Measurements from ENCODE around the gene C1orf116. TPM values are rescaled to one million over a fixed set of nuclear protein-coding genes. Genes with fewer than 3 reads are reported as not detected.

The C1orf116 gene
- total RNA-seq: under 1 TPM; 0.03 to 0.11 (median 0.08) TPM

GRCh38 chr1:207032528-207033017, at the start of gene C1orf116:
Gene C1orf116, minus strand, starts transcription at chr1:207032756. Its CDS starts 5,158 bp downstream, at chr1:207027598.
- no peaks in the 10 kb centered on the region for H3K4me1 Mint-ChIP-seq (ENCODE audit: low read depth)
- H3K9me3 Mint-ChIP-seq: no peaks in the 10 kb centered on the region
- DNase-seq: no peak
- H3K36me3 Mint-ChIP-seq (ENCODE audit: insufficient read depth): no peaks in the 10 kb centered on the region
- H3K27me3 Mint-ChIP-seq (ENCODE audit: low read depth): peaks cover 46% of the 10 kb centered on the region
- ATAC-seq: no peak
- H3K4me3 Mint-ChIP-seq: no peak within 1 kb of the TSS

GRCh38 chr1:207081806-207082205, 49.2 kb upstream of the C1orf116 start:
- Mint-ChIP-seq H3K4me3 (no peak overlapping the region), H3K4me1 (ENCODE audit: low read depth) (peaks cover 10% of the 10 kb centered on the region), H3K36me3 (ENCODE audit: insufficient read depth) (no peaks in the 10 kb centered on the region), H3K9me3 (no peaks in the 10 kb centered on the region), H3K27me3 (ENCODE audit: low read depth) (peaks cover 19% of the 10 kb centered on the region)
- ATAC-seq (no peak), DNase-seq (no peak)

DNA sequence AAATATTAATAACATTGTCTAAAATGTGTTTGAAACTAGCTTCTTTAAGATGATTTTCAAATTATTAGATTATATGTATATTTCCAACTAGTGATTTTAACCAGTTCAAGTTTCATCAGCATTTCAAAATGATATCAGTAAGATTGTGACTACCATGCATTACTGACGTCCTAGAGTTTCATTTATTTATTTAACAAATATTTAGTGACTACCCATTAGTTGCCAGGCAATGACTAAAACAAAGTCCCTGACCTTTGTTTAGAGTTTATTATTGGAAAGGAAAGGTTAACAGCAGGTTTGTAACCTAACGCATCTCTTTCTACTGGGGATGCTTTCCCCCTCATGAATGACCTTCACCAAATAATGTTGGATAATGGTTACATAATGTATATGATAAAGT, 48.5 kb upstream of the C1orf116 start:
- Mint-ChIP-seq H3K4me3 (no peak overlapping the region), H3K4me1 (ENCODE audit: low read depth) (peaks cover 10% of the 10 kb centered on the region), H3K9me3 (no peaks in the 10 kb centered on the region), H3K27me3 (ENCODE audit: low read depth) (peaks cover 16% of the 10 kb centered on the region), H3K36me3 (ENCODE audit: insufficient read depth) (no peaks in the 10 kb centered on the region)
- no peak for ATAC-seq
- DNase-seq: no peak

DNA sequence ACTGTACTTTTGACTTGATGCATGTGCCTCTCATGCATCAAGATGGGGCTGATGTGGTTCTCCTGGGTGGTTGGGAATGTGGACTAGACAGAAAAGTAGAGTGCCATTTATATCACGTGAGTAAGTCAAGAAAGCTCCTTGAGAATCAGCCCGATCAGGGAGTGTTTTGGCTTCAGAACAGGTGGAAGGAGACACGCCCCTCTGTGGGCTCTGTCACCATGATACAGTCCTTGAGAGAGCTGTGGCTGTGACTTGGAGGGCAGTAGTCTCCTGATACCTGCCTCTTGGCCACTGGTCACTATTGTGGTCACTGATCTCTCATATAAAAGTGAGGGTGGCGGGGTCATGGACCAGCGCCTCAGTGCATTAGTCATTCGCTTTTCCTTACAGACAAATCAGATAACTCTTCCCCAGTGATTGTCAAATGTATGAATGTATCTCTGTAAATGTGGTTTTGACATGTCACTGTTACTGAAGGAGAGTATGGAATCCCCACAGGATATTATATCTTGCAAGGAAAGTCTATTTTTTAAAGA, 47.2 kb upstream of the C1orf116 start:
- ATAC-seq: no peak
- Mint-ChIP-seq H3K27me3 (ENCODE audit: low read depth) (peaks cover 15% of the 10 kb centered on the region), H3K36me3 (ENCODE audit: insufficient read depth) (no peaks in the 10 kb centered on the region), H3K9me3 (no peaks in the 10 kb centered on the region), H3K4me3 (no peak overlapping the region), H3K4me1 (ENCODE audit: low read depth) (peaks cover 4% of the 10 kb centered on the region)
- no peak for DNase-seq

GRCh38 chr1:207078578-207079132, 46.1 kb upstream of the C1orf116 start:
- Mint-ChIP-seq H3K4me1 (ENCODE audit: low read depth) (no peaks in the 10 kb centered on the region), H3K9me3 (no peaks in the 10 kb centered on the region)
- ATAC-seq: no peak

DNA sequence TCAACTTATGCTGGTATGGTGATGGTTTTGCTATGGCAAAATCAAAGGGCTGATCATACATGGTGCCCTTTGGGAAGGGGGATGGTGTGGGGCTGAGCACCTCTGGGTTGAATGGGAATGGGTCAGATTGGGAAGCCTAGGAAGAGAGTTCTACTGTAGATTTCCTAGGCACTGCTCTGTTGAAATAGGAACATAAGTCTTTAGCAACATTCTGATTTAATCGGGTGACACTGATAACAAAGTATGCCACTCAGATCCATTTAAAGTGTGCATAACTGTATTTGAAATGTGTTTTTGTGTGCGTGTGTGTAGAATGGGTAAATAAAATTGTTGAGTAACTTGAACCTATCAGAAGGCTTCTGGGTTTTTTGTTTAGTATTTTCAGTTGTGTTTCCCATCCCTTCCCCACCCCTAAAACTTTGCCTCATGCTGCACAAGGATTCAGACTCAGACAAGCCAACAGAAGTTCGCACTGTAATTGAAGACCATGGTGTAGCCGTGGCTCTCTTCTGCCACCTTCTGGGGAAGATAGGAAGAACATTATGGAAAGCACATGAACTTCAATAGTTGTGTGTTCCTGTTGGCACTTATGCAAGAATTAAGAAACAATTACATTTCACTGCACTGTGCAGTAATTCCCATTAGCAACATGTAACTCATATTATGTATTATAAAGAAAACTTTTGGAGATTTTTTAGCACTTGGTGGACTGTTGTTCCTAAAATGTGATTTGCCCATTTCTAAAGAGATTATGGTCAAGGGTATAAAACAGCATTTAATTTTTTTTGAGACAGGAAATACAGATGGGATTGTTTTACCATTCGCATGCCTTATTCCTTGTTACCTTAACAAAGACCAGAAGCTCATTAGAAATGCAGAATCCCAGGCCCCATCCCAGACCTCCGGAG, 45.2 kb upstream of the C1orf116 start:
- Mint-ChIP-seq H3K36me3 (ENCODE audit: insufficient read depth) (no peaks in the 10 kb centered on the region), H3K9me3 (no peaks in the 10 kb centered on the region), H3K4me3 (no peak overlapping the region), H3K4me1 (ENCODE audit: low read depth) (peaks cover 1% of the 10 kb centered on the region), H3K27me3 (ENCODE audit: low read depth) (peaks cover 6% of the 10 kb centered on the region)
- ATAC-seq: peak; percentile 69 to 82
- peak; percentile 55 for DNase-seq

More at GRCh38 chr1:207078578-207079132, 46.1 kb upstream of the C1orf116 start:
- no peak for DNase-seq
- H3K36me3 Mint-ChIP-seq (ENCODE audit: insufficient read depth): no peaks in the 10 kb centered on the region
- H3K27me3 Mint-ChIP-seq (ENCODE audit: low read depth): peaks cover 11% of the 10 kb centered on the region
- H3K4me3 Mint-ChIP-seq: no peak overlapping the region

GRCh38 chr1:207077012-207077411, 44.5 kb upstream of the C1orf116 start:
- H3K27me3 Mint-ChIP-seq (ENCODE audit: low read depth): peaks cover 2% of the 10 kb centered on the region
- H3K36me3 Mint-ChIP-seq (ENCODE audit: insufficient read depth): no peaks in the 10 kb centered on the region
- no peaks in the 10 kb centered on the region for H3K9me3 Mint-ChIP-seq
- H3K4me1 Mint-ChIP-seq (ENCODE audit: low read depth): peaks cover 2% of the 10 kb centered on the region
- DNase-seq: no peak
- H3K4me3 Mint-ChIP-seq: no peak overlapping the region
- no peak for ATAC-seq

- ATAC-seq: no peak
- Mint-ChIP-seq H3K4me1 (ENCODE audit: low read depth) (peaks cover 8% of the 10 kb centered on the region), H3K36me3 (ENCODE audit: insufficient read depth) (no peaks in the 10 kb centered on the region), H3K9me3 (no peaks in the 10 kb centered on the region), H3K4me3 (no peak overlapping the region), H3K27me3 (ENCODE audit: low read depth) (no peaks in the 10 kb centered on the region)
- DNase-seq: no peak
Observed at GRCh38 chr1:207076181-207076955, 43.8 kb upstream of the C1orf116 start.

GRCh38 chr1:207073906-207074820, 41.6 kb upstream of the C1orf116 start:
- H3K4me1 Mint-ChIP-seq (ENCODE audit: low read depth): peaks cover 27% of the 10 kb centered on the region
- no peak for ATAC-seq
- no peaks in the 10 kb centered on the region for H3K27me3 Mint-ChIP-seq (ENCODE audit: low read depth)
- H3K9me3 Mint-ChIP-seq: no peaks in the 10 kb centered on the region
- no peak for DNase-seq
- no peak overlapping the region for H3K4me3 Mint-ChIP-seq
- H3K36me3 Mint-ChIP-seq (ENCODE audit: insufficient read depth): no peaks in the 10 kb centered on the region

DNA sequence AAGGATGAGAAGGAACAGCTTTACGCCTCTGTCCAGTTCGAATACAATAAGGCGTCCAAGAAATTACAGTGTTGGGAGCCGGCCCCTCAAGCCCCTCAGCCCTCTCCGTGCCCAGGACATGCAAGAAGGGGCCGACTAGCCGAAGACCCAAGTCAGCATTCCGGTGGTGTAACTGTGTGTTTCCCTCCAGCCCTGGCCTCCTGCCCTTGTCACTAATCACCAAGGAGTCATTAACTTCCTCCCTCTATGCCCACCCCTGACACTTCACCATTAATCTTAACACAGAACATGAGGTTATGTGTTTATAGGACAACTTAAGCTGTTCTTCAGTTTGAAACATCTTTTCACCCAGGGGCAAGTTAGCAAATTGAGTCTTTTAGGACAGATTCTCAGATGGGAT, 39.7 kb upstream of the C1orf116 start:
- DNase-seq: no peak
- no peak for ATAC-seq
- Mint-ChIP-seq H3K27me3 (ENCODE audit: low read depth) (no peaks in the 10 kb centered on the region), H3K4me3 (no peak overlapping the region), H3K36me3 (ENCODE audit: insufficient read depth) (peaks cover 5% of the 10 kb centered on the region), H3K4me1 (ENCODE audit: low read depth) (peaks cover 29% of the 10 kb centered on the region), H3K9me3 (no peaks in the 10 kb centered on the region)

DNA sequence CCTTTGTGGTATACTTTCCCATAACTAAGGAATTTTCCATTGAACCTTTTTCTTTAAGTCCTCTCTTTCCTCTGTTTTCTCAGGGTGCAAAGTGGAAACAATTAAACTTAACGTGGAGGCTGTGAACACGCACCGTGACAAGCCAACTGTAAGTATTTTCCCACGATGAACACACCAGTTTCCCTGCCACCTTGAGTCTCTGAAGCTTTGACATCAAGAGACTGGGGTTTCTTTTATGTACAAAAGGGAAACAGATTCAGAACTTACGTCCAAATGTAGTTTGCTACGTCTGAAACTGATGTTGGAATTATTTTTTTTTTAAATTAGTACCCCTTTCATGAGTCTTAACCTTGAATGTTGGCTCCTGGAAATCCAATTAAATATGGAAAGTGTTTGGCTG, 38.9 kb upstream of the C1orf116 start:
- H3K9me3 Mint-ChIP-seq: no peaks in the 10 kb centered on the region
- H3K36me3 Mint-ChIP-seq (ENCODE audit: insufficient read depth): peaks cover 5% of the 10 kb centered on the region
- H3K27me3 Mint-ChIP-seq (ENCODE audit: low read depth): no peaks in the 10 kb centered on the region
- peaks cover 29% of the 10 kb centered on the region for H3K4me1 Mint-ChIP-seq (ENCODE audit: low read depth)
- H3K4me3 Mint-ChIP-seq: no peak overlapping the region
- ATAC-seq (no peak), DNase-seq (no peak)

DNA sequence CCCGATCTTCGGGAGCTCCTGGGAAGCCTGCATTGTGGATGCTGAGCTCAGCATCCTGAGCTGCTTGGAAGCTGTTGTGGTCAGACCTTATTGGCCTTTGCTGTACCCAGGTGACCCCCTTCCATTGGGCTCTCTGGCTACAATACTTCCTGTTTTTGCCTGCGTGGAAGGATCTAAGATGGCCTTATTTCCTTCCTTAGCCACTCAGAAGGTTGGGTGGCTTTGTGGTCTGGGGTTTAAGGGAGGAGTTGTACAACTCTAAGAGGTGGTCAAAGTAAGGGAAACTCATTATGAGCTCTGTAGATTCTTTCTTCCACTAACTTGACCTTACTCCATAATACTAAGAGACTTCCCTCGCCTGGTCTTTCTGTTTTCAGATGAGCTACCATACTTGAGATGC, 38.3 kb upstream of the C1orf116 start:
- no peaks in the 10 kb centered on the region for H3K27me3 Mint-ChIP-seq (ENCODE audit: low read depth)
- no peaks in the 10 kb centered on the region for H3K9me3 Mint-ChIP-seq
- DNase-seq: no peak
- ATAC-seq: no peak
- peaks cover 5% of the 10 kb centered on the region for H3K36me3 Mint-ChIP-seq (ENCODE audit: insufficient read depth)
- peaks cover 29% of the 10 kb centered on the region for H3K4me1 Mint-ChIP-seq (ENCODE audit: low read depth)
- no peak overlapping the region for H3K4me3 Mint-ChIP-seq

DNA sequence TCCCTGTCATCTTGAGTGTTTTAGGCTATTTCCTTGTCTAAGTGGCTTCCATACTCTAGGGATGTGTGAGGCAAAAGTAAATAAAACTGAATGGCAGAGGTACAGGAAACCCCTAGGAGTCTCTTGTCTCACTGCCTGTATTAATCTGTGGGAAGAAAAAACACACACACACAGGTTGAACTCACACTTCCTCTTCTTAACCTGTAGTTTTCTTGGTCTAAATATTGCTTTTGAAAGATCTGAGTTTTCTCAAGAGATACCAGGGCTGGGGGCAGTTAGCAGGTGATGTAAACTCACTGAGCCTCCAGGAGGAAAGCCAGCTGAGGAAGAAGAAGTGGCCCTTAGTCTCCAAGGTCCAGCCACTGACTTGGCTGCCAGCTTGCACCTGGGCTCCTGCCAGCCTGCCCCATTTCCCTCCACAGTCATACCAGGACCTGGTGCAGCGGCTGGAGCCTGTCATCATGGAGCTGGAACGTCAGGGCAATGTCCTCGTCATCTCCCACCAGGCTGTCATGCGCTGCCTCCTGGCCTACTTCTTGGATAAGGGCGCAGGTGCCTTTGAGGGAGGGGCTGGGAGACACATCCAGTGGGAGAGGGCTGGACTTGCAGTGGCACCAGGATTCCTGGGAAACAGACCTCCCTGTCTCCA, 37.4 kb upstream of the C1orf116 start:
- no peaks in the 10 kb centered on the region for H3K9me3 Mint-ChIP-seq
- no peaks in the 10 kb centered on the region for H3K27me3 Mint-ChIP-seq (ENCODE audit: low read depth)
- ATAC-seq: no peak
- DNase-seq: no peak
- no peak overlapping the region for H3K4me3 Mint-ChIP-seq
- peaks cover 29% of the 10 kb centered on the region for H3K4me1 Mint-ChIP-seq (ENCODE audit: low read depth)
- peaks cover 7% of the 10 kb centered on the region for H3K36me3 Mint-ChIP-seq (ENCODE audit: insufficient read depth)
